Glomerular endothelial cell (primary cell): ENCODE results near the gene ZNF534. TPM values are rescaled to one million over a fixed set of nuclear protein-coding genes. Genes with fewer than 3 reads are reported as not detected.
"Not testable (repeated sequence)": the region's sequence is repeated elsewhere in the genome, so short reads cannot be mapped to it uniquely, and the experiment has no call there.

ENCODE experiments used
- DNase-seq: peaks from one replicate; pipeline ENCODE4 v3.0.0-alpha.2; 2011; ENCODE audit warnings: low read depth, low spot score; ENCODE audit errors: extremely low read depth
- total RNA-seq: library from RNA; depleted of rRNA; stranded (reverse); fragments of >200 nt; gene quantifications from 2 replicates; pipeline ENCODE4 v1.2.3, GENCODE V29; 2015

The ZNF534 gene
- total RNA-seq, 1 donor from 2014 or later = not detected

DNA sequence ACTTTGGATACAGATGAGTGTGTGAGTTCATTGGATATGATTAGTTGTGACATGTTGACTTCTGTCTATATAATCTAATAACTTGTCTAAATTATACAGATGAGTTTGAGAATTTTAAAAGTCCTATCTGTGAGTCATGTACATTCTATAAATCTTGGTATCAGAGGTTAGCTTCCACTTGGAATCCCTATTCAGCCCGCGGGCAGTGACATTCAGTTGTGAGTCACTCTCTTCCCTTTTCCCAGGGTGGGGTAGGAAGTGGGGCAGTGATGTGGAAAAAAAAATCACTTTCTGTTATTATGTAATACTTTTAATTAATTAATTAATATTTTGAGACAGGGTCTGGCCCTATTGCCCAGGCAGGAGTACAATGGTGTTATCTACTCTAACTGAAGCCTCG is 65.6 kb downstream of the ZNF534 start:
- no peak for DNase-seq

DNA sequence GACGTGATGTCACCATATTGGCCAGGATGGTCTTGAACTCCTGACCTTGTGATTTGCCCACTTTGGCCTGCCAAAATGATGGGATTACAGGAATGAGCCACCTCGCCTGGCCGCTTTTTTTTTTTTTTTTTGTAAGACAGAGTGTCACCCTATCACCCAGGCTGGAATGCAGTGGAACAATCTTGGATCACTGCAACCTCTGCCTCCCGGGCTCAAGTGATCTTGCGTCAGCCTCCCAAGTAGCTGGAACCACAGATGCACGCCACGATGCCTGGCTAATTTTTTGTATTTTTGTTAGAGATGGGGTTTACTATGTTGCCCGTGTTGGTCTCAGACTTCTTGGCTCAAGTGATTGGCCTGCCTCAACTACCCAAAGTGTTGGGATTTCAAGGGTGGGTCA is 69.6 kb downstream of the ZNF534 start:
- no peak for DNase-seq

DNA sequence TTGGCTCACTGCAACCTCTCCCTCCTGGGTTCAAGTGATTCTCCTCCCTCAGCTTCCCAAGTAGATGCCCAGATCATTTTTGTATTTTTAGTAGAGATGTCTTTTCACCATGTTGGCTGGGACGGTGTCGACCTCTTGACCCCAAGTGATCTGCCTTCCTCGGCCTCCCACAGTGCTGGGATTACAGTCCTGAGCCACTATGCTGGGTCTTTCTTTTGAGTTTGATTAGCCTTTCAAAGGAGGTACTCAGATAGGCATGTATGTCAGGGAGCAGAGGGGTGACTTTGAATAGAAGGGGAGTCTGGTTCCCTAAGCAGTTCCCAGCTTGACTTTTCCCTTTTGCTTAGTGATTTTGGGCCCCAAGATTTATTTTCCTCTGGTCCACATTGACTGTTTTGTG is 71.5 kb downstream of the ZNF534 start:
- DNase-seq = not testable (repeated sequence)

DNA sequence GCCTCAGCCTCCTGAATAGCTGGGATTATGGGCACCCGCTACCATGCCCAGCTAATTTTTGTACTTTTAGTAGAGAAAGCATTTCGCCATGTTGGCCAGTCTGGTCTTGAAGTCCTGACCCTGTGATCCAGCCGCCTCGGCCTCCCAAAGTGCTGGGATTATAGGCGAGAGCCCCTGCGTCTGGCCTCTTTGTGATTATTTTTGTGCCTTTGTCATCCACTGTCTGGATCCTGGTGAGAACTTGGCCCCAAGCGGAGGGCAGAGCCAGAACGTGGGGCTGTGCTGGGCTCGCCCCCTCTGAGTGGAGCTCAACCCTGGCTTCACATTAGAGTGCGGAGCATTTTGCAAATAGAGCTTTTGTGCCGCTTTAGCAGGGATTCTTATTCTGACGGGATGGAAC is 72.0 kb downstream of the ZNF534 start:
- not testable (repeated sequence) for DNase-seq

Other genes starting within 250 kb of the ZNF534 start
- gene PPP2R1A, start 239.1 kb upstream of the ZNF534 start, total RNA-seq = 322 and 337 TPM in 2 replicates
- 9.1 and 9.5 TPM in 2 replicates for gene ZNF766, start 159.6 kb upstream of the ZNF534 start, total RNA-seq
- gene ZNF480, start 132.0 kb upstream of the ZNF534 start, total RNA-seq = 4.0 and 6.4 TPM in 2 replicates
- 4.9 and 5.3 TPM in 2 replicates for gene ZNF610, start 92.9 kb upstream of the ZNF534 start, total RNA-seq
- gene ZNF880, start 59.2 kb upstream of the ZNF534 start, total RNA-seq = 11.3 and 24.8 TPM in 2 replicates
- gene ZNF528, start 31.3 kb upstream of the ZNF534 start, total RNA-seq = 15.7 and 25.4 TPM in 2 replicates
- gene ZNF578, start 24.4 kb downstream of the ZNF534 start, total RNA-seq = 3.5 and 4.3 TPM in 2 replicates
- gene ZNF808, start 98.5 kb downstream of the ZNF534 start, total RNA-seq = 7.1 and 19.3 TPM in 2 replicates
- gene ZNF701, start 141.1 kb downstream of the ZNF534 start, total RNA-seq = 6.9 and 9.8 TPM in 2 replicates
- 31.3 and 58.7 TPM in 2 replicates for gene ZNF83, start 209.2 kb downstream of the ZNF534 start, total RNA-seq